ENCODE data around the gene ZNF175.

The ZNF175 gene

DNA sequence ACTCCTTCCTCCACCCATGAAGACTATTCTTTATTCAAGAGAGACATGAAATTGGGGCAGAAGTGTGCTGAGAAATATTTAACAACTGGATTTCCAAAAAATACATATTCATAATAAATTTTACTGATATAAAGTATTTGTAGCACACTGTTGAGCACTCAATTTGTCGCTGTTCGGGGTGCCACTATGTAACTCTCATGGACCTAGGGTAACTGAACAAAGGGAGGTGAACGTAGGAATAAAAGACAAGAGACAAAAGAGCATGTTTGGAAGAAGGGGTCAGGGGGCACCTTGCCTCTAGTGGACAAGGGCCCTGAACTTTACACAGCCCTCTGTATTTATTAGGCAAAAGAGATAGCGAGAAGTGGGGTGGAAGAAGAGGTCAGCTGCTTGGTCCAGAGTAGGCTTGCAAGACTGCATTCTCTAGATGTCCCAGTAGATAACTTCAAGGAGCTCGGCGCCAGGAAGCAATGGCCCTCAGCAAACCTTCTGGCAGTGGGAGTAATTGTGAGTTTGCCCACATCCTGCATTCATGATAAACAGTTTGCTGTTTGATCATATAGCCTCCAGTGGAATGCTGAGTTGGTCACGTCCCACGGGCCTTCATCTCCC is 4.5 kb upstream of the ZNF175 start:
- no peak for DNase-seq
- H3K4me1 ChIP-seq = no peaks in the 10 kb centered on the region; the same call in 1 of the 2 replicates
- H3K27me3 ChIP-seq = peaks cover 38% of the 10 kb centered on the region
- TF ChIP-seq, protein P1, sequence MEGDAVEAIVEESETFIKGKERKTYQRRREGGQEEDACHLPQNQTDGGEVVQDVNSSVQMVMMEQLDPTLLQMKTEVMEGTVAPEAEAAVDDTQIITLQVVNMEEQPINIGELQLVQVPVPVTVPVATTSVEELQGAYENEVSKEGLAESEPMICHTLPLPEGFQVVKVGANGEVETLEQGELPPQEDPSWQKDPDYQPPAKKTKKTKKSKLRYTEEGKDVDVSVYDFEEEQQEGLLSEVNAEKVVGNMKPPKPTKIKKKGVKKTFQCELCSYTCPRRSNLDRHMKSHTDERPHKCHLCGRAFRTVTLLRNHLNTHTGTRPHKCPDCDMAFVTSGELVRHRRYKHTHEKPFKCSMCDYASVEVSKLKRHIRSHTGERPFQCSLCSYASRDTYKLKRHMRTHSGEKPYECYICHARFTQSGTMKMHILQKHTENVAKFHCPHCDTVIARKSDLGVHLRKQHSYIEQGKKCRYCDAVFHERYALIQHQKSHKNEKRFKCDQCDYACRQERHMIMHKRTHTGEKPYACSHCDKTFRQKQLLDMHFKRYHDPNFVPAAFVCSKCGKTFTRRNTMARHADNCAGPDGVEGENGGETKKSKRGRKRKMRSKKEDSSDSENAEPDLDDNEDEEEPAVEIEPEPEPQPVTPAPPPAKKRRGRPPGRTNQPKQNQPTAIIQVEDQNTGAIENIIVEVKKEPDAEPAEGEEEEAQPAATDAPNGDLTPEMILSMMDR (IDR thresholded peaks at IDR 0.05; ENCODE audit: low read depth, low read length) = no peak
- H3K36me3 ChIP-seq = no peaks in the 10 kb centered on the region
- H3K4me3 ChIP-seq (ENCODE audit: low read depth, low read length) = no peak overlapping the region
- H3K9me3 ChIP-seq = no peaks in the 10 kb centered on the region

GRCh38 chr19:51567583-51567982 is 3.5 kb upstream of the ZNF175 start:
- Histone ChIP-seq H3K27me3 (peaks cover 34% of the 10 kb centered on the region), H3K4me1 (peaks cover 3% of the 10 kb centered on the region), H3K9me3 (no peaks in the 10 kb centered on the region), H3K4me3 (ENCODE audit: low read depth, low read length) (no peak overlapping the region), H3K36me3 (no peaks in the 10 kb centered on the region)
- no peak for DNase-seq
- TF ChIP-seq, protein P1 (IDR thresholded peaks at IDR 0.05; ENCODE audit: low read depth, low read length) = no peak

DNA sequence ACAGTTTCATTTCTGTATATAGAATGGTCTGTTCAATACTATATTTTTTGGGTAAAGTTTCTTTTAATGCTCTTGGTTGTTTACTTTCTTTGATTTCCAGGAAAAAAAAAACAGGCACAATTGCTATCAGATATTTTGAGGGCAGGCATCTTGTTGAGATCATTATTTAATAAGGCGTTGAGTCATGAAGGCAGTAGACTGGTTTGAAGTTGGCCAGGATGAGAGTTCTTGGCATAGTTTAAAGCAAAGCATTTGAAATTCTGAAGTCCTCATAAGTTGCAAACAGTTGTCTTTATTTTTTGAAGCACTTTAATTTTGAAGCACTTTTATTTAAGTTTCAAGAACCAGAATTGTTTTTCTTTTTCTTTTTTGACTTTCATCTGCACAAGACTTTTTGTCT is 2.6 kb upstream of the ZNF175 start:
- TF ChIP-seq, protein P1 (IDR thresholded peaks at IDR 0.05; ENCODE audit: low read depth, low read length) = no peak
- peaks cover 31% of the 10 kb centered on the region for H3K27me3 ChIP-seq
- DNase-seq = no peak

DNA sequence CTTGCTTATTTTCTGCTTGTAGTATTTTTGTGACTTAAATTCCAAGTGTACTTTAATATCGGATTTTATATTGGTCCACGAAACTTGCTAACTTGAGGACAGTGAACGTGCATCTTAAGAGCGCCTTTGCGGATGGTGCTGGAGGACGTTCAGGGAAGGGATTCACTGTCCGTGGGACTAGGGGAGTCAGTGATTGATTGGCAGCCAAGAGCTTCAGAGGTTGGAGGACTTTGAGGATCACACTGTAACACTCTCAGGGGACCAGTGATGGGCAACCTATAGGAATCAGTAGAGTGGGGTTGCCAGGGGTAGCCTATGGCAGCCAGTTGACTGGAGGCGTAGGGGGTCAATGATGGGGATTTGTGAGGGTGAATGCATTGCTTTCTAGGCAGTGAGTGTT is 516 bp downstream of the ZNF175 start:
- DNase-seq = no peak
- Histone ChIP-seq H3K27me3 (peaks cover 12% of the 10 kb centered on the region), H3K4me1 (peaks cover 3% of the 10 kb centered on the region), H3K9me3 (no peaks in the 10 kb centered on the region), H3K36me3 (peaks cover 9% of the 10 kb centered on the region), H3K4me3 (ENCODE audit: low read depth, low read length) (peak overlapping the region; percentile 91)
- TF ChIP-seq, protein P1 (IDR thresholded peaks at IDR 0.05; ENCODE audit: low read depth, low read length) = no peak

More for the DNA sequence above, 2.6 kb upstream of the ZNF175 start:
- Histone ChIP-seq H3K9me3 (no peaks in the 10 kb centered on the region), H3K36me3 (peaks cover 5% of the 10 kb centered on the region), H3K4me3 (ENCODE audit: low read depth, low read length) (no peak overlapping the region), H3K4me1 (peaks cover 3% of the 10 kb centered on the region)

DNA sequence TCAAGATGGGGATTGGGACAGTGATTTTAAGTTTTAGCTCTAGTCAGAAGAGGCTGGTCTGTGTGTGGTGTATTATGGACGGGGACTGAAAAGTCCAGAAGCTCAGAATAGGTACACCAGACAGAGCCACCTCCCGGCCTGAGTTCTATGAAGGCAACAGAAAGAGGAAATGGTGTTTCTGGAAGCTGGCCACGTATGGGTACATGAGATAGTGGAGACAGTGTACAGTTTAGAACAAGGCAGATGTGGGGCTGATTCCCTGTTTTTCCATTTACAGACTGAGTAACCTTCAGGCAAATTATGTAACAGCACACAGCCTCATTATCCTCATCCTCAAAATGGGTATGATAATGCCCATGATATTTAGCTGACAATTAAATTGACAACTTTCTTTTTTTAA is 1.3 kb downstream of the ZNF175 start:
- Histone ChIP-seq H3K9me3 (no peaks in the 10 kb centered on the region), H3K4me1 (peaks cover 3% of the 10 kb centered on the region), H3K27me3 (peaks cover 7% of the 10 kb centered on the region; the same call in 1 of the 2 replicates), H3K36me3 (peaks cover 12% of the 10 kb centered on the region), H3K4me3 (ENCODE audit: low read depth, low read length) (peak overlapping the region; percentile 91; the same call in 1 of the 2 replicates)
- TF ChIP-seq, protein P1 (IDR thresholded peaks at IDR 0.05; ENCODE audit: low read depth, low read length) = no peak
- DNase-seq = no peak

- DNase-seq = no peak
- TF ChIP-seq, protein P1 (IDR thresholded peaks at IDR 0.05; ENCODE audit: low read depth, low read length) = no peak
- no peaks in the 10 kb centered on the region for H3K9me3 ChIP-seq
- peaks cover 12% of the 10 kb centered on the region for H3K36me3 ChIP-seq
- peaks cover 7% of the 10 kb centered on the region; the same call in 1 of the 2 replicates for H3K27me3 ChIP-seq
- H3K4me3 ChIP-seq (ENCODE audit: low read depth, low read length) = no peak overlapping the region
- H3K4me1 ChIP-seq = peaks cover 3% of the 10 kb centered on the region
Measured at GRCh38 chr19:51572908-51573307, 1.8 kb downstream of the ZNF175 start.

Data from BE2C (cell line).